GM18867 (cell line): ENCODE data around the gene KCNMA1.

Experiments
- ATAC-seq: cut with Tn5 transposase; IDR thresholded peaks from one replicate; pipeline ENCODE4 v1.9.1; 2021; ENCODE audit warnings: mild to moderate bottlenecking, moderate library complexity; ENCODE audit not compliant: unreplicated experiment

Gene KCNMA1

GRCh38 chr10:77110757-77111156 is 526.9 kb downstream of the KCNMA1 start:
- no peak for ATAC-seq

DNA sequence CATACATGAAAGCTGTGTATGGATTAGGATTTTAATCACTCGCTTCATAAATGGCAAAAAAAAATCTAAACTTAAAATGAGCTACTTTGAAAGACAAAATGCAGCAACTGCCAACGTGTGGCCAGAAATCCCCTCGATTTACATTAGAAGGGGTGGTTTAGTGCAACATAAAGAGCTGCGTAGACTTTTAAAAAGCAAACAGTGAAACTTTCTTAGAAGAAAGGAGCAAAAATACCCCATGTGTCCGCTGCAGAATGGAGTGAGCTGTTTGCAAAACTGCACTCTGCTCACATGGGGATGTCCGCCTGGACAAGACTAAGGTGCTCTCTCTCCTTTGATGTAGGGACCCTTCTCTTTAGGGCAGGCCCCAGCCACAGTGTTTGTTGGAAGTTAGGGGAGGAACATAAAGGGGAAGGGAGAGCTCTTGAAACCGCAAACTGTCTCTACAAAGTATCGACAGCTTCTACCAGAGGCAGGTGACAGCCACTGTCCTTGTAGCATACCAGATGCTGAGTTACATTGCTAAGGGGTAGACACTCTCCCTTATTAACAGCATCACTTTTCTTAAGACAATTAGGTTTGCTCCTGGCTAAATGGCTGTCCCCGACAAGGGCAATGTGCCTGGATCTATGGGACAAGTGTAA is 528.1 kb downstream of the KCNMA1 start:
- ATAC-seq = no peak

- ATAC-seq = no peak
Measured at GRCh38 chr10:77106676-77107075, 530.9 kb downstream of the KCNMA1 start.

DNA sequence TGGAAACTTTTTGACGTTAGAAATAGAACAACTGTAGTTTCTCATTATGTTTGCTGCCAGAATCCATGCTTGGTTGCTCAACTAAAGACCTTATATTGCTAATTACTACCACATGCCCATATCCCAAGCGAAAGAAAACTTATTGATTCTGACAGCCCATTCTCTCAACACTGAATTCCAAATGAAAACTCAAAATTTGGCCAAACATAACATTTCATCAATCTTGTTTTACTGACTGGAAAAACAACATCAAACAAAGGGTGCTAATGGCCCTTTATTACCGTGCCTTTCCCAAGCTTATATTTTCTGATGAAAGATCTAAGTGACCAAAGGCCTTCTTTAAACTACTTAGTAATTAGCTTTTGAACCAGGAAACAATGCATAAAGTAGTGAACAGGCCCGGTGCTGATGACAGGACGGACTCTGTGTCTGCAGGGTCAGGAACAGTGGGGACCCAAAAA is 531.8 kb downstream of the KCNMA1 start:
- no peak for ATAC-seq

GRCh38 chr10:77104459-77104980 is 533.1 kb downstream of the KCNMA1 start:
- ATAC-seq = no peak

- ATAC-seq = no peak
Measured at GRCh38 chr10:77103213-77103612, 534.4 kb downstream of the KCNMA1 start.

DNA sequence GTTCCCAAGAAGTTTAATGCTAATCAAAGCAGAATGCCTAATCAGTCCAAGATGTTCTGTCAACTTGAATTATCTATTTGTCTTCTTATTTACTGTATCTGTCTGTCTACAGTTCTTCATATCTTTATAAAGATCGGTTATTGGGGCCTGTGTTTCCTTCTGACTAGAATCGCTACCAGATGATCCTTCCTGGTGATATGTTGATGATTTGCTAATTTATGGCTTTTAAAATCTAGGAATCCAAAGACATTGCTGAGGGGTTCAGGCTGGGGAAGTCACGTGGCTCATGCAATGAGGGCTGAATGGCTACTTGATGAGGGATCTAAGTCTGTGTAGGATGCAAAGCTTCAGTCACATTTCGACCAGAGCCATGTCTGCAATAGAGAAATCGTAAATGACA is 536.3 kb downstream of the KCNMA1 start:
- no peak for ATAC-seq

GRCh38 chr10:77099136-77099535 is 538.5 kb downstream of the KCNMA1 start:
- no peak for ATAC-seq

DNA sequence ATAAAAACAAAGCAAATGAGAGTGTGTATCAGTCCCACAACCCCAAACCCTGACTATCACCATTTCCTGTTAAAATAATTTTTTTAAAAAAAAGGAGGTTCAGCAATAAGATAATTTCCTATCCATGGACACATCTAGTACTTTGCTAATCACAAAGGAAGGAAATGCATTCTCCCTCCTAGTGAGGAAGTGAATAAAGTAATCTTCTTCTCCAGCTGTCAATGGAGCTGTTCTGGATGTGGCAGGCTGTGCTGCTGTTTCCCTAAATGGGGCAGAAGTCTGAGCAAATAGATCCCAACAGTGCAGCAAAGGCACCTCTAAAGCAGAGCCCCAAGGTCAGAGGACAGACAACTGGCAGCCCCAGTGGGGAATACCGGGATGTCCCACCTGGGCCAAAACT is 540.0 kb downstream of the KCNMA1 start:
- ATAC-seq = no peak

GRCh38 chr10:77093126-77093525 is 544.5 kb downstream of the KCNMA1 start:
- no peak for ATAC-seq

- no peak for ATAC-seq
Measured at GRCh38 chr10:77091597-77092165, 545.9 kb downstream of the KCNMA1 start.

DNA sequence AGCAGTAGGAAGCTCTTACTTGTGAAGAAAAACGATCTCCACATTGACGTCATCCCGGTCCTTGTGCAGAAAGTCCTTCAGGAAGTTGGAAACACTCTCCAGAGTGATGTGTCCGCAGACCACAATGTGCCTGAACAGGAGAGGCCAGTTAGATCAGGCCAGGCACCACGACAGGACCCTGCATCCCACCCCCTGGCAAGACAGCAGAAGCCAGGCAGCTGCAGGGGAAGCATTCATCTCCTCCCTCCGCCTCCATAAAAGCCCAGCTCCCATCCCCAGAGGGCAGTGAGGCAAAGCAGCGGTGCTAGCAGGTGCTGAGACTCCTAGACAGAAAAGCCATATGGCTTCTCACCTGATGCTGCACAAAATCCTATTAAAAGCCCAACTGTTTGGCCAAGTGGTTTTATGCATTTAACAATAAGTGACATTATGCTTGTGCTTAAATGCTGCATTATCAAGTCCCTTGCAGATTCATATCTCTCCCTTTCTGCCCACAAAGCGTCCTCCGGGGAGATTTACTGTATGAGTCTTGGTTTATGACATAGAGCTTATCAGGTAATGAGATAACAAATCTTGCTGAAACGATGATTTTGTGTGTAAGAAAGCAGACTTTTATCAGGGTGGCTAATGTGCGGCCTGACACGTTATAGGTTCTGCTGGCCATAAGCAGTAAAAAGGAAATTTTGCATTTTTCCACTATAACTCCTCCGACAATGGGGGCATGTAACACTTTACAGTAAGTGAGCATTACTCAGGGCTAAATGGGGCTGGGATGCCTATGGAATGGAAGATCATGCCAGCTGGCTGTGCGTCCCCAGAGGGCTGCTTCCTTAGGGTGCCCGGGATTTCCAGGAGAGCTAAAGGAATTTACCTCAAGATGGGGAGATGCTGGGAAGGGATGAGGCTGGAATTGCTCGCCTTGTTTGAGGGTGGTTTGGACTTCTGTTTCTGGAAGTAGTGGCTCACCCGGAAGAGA is 546.9 kb downstream of the KCNMA1 start:
- ATAC-seq = no peak

DNA sequence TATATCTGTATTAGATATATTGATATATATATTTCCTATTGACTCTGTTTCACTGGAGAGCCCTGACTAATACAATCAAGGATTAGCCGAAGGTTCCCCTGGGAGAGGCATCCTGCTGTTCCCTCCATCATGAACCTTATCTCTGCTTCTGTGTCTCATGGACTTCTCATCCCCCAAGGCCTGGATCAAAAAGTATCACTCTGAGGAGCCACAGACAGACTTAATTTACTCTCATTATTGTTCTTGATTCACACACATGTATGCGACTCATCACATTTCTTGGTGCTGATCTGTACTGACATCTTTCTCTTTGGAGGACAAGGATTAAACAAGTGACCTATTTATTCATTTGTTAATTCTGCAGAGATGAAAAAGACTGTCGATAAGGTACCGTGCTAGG is 550.2 kb downstream of the KCNMA1 start:
- no peak for ATAC-seq

GRCh38 chr10:77086081-77086480 is 551.5 kb downstream of the KCNMA1 start:
- ATAC-seq = no peak

DNA sequence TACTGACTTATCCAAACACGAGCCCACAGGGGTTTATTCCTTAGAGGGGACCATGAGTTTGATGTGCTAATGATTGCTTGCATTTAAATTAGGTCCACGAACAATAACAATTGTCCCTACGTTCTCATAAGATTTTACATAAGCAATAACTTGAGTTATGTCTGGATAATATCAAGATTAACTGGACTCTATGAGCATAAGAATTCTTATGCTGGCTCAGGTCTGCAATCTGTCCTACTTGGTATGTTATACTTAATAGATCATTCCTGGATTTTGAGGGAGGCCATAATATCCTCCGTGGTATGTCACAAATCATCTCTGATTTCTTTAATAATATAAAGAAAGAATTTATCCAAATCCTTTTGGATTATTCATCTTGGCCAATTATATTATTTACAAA is 552.3 kb downstream of the KCNMA1 start:
- no peak for ATAC-seq

GRCh38 chr10:77084431-77085144 is 553.0 kb downstream of the KCNMA1 start:
- no peak for ATAC-seq

DNA sequence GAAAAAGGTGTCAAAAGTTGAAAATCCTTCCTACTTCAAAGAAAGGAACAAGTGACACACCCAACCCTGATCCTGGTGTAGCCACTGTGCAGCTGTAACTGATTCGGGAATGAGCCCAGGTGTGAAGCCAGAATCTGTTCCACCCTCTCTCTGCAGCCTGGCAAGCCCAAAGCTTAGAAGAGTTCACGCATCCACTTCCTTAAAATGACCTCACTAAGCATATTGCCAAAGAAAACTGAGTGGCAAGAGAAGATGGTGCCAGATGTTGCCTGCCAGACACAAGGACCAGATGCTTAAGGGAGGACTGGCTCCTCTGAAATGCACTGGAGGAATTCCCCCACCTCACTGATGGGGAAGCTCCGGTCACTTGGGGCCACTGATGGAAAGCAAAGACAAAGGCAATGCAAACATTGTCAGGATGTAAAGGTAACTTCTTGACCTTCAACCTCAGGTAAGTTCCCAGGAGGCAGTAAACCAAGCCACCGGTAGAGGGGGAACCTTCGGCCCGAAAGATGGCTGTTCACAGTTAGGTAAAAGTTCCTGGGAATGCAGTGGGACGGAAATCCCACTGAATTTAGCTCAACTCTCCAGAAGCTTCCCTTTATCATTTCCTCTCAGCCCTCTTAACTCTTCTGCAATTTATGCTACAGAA is 554.9 kb downstream of the KCNMA1 start:
- ATAC-seq = no peak

GRCh38 chr10:77081481-77081891 is 556.1 kb downstream of the KCNMA1 start:
- ATAC-seq = no peak

GRCh38 chr10:77080361-77081027 is 557.1 kb downstream of the KCNMA1 start:
- ATAC-seq = no peak
